ENCODE measurements around the gene WNT3A.
"Not testable (repeated sequence)": the region's sequence is repeated elsewhere in the genome, so short reads cannot be mapped to it uniquely, and the experiment has no call there.

DNA sequence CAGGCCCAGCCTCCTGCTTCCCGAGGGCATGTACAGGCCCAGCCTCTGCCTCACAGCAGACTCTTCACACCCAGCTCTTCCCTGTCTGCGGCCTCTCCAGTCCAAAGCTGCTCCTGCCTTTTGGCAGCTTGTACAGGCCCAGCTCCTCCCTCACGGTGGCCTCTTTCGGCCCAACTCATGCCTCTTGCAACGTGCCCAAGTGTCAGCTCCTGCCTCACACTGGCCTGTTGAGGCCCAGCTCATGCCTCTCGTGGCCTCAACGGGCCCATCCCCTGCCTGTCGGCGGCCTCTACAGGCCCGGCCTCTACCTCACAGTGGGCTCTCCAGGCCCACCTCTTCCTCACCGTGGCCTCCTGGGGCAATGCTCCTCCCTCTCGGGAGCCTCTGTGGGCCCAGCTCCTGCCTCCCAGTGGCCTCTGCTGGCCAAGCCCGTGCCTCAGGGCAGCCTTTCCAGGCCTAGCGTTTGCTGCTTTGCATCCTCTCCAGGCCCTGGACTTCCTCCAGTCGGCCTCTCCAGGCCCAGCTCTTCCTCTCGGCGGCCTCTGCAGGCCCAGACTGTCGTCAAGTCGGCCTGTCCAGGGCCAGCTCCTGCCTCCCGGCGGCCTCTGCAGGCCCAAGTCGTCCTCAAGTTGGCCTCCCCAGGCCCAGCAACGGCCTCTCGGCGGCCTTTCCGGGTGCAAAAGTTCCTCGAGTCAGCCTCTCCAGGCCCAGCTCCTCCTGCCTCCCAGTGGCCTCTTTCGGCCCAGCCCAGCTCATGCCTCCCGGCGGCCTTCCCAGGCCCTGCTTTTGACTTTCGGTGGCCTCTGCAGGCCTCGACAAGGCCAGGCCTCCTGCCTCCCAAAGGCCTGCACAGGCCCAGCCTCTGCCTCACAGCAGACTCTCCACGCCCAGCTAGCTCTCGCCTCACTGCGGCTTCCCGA is 36.5 kb upstream of the WNT3A start:
- TF ChIP-seq ZFP30 (CRISPR knock-in tag; IDR thresholded peaks at IDR 0.05); TOX (CRISPR knock-in tag; IDR thresholded peaks at IDR 0.05; ENCODE audit: borderline replicate concordance); ZFP3 (CRISPR knock-in tag; IDR thresholded peaks at IDR 0.05); SNAI2 (CRISPR knock-in tag; IDR thresholded peaks at IDR 0.05); BACH2 (CRISPR knock-in tag; IDR thresholded peaks at IDR 0.05; ENCODE audit: borderline replicate concordance): not testable (repeated sequence)
- TF ChIP-seq, protein P1, sequence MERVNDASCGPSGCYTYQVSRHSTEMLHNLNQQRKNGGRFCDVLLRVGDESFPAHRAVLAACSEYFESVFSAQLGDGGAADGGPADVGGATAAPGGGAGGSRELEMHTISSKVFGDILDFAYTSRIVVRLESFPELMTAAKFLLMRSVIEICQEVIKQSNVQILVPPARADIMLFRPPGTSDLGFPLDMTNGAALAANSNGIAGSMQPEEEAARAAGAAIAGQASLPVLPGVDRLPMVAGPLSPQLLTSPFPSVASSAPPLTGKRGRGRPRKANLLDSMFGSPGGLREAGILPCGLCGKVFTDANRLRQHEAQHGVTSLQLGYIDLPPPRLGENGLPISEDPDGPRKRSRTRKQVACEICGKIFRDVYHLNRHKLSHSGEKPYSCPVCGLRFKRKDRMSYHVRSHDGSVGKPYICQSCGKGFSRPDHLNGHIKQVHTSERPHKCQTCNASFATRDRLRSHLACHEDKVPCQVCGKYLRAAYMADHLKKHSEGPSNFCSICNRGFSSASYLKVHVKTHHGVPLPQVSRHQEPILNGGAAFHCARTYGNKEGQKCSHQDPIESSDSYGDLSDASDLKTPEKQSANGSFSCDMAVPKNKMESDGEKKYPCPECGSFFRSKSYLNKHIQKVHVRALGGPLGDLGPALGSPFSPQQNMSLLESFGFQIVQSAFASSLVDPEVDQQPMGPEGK (CRISPR knock-in tag; IDR thresholded peaks at IDR 0.05; ENCODE audit: borderline replicate concordance): not testable (repeated sequence)
- TF ChIP-seq, protein P2, sequence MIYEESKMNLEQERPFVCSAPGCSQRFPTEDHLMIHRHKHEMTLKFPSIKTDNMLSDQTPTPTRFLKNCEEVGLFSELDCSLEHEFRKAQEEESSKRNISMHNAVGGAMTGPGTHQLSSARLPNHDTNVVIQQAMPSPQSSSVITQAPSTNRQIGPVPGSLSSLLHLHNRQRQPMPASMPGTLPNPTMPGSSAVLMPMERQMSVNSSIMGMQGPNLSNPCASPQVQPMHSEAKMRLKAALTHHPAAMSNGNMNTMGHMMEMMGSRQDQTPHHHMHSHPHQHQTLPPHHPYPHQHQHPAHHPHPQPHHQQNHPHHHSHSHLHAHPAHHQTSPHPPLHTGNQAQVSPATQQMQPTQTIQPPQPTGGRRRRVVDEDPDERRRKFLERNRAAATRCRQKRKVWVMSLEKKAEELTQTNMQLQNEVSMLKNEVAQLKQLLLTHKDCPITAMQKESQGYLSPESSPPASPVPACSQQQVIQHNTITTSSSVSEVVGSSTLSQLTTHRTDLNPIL (CRISPR knock-in tag; IDR thresholded peaks at IDR 0.05; ENCODE audit: low read depth): not testable (repeated sequence)
- TF ChIP-seq, protein P3, sequence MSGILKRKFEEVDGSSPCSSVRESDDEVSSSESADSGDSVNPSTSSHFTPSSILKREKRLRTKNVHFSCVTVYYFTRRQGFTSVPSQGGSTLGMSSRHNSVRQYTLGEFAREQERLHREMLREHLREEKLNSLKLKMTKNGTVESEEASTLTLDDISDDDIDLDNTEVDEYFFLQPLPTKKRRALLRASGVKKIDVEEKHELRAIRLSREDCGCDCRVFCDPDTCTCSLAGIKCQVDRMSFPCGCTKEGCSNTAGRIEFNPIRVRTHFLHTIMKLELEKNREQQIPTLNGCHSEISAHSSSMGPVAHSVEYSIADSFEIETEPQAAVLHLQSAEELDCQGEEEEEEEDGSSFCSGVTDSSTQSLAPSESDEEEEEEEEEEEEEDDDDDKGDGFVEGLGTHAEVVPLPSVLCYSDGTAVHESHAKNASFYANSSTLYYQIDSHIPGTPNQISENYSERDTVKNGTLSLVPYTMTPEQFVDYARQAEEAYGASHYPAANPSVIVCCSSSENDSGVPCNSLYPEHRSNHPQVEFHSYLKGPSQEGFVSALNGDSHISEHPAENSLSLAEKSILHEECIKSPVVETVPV (CRISPR knock-in tag; IDR thresholded peaks at IDR 0.05): not testable (repeated sequence)
